Cerebellar cortex (tissue), 1 donor: ENCODE results near the gene EXOSC6.
"Not testable (repeated sequence)": the region's sequence is repeated elsewhere in the genome, so short reads cannot be mapped to it uniquely, and the experiment has no call there.

Source experiments
- DNase-seq: peaks from one replicate; pipeline ENCODE4 v3.0.0-alpha.2; 2015; ENCODE audit warnings: low spot score

EXOSC6 gene

DNA sequence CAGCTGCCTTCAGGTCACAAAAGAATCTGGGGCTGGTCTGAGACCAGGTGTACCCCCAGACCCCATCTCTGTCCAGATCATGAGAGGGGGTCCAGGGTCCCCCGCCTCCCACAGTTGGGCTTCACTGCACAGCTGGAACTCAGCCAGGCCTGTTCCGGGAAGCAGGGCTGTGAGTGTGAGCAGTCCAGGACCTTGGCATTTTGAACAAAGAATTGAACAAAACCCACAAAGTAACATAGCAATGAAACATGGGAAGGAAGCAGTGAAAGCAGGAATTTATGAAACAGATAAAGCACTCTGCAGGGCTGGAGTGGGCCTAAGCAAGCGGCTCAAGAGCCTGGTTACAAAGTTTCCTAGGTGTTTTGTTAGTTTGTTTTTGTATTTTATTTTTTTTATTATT, 53.1 kb downstream of the EXOSC6 start:
- DNase-seq, result not testable (repeated sequence)

DNA sequence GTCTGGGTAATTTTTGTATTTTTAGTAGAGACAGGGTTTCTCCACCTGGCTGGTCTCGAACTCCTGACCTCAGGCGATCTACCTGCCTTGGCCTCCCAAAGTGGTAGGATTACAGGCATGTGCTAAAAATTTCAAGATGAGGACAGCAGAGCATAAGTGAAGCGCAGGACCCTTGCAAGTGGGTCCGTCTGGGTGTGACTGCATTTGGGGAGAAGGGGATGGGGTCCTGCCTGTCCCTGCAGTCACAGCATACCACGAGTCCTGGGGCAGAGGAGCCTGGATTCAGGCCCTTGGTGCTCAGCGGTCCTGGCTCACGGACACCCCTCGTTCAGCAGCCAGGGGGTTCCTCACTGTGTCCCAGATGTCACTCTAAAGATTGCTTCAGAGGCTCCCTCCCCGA, 53.5 kb downstream of the EXOSC6 start:
- DNase-seq, result not testable (repeated sequence)

DNA sequence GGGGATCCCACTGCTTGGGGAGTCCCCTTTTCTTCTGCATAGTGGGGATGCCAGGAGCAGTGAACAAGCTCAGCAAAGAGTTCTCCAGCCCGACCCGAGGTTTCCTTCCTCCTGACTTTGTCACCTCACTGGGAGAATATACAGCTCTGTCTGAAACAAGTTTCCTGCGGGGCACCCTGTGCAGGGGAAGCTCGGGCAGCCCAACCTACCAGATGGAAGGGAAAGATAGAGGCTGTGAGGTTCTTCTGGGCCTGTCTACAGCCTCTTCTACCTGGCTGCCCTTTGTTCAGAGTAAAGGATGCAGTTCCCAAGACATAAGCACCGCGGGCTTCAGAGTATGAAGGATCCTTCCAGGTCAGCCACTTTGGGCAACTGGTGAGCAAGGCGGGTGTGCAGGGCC, 54.1 kb downstream of the EXOSC6 start:
- DNase-seq, result not testable (repeated sequence)
